ELF-1 (cell line): ENCODE results near the gene KIR2DL3.
"Not testable (repeated sequence)": the region's sequence is repeated elsewhere in the genome, so short reads cannot be mapped to it uniquely, and the experiment has no call there.

ENCODE experiments used
- DNase-seq: peaks from one replicate; pipeline ENCODE4 v3.0.0-alpha.2; 2016; ENCODE audit warnings: low read depth, low spot score

KIR2DL3 gene

DNA sequence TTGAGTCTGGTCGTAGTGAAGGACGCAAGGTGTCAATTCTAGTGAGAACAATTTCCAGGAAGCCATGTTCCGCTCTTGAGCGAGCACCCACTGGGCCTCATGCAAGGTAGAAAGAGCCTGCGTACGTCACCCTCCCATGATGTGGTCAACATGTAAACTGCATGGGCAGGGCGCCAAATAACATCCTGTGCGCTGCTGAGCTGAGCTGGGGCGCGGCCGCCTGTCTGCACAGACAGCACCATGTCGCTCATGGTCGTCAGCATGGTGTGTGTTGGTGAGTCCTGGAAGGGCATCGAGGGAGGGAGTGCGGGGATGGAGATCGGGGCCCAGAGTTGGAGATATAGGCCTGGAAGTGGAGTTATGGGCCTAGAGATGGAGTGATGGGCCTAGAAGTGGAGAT lies at the start of gene KIR2DL3:
Gene KIR2DL3 (plus strand): TSS at position 208 of the 400 bp plus-strand sequence. CDS start 33 bp downstream, at position 241.
- not testable (repeated sequence) for DNase-seq

GRCh38 chr19:54691582-54692297 lies 46.6 kb upstream of the KIR2DL3 start:
- DNase-seq, result no peak

- no peak for DNase-seq
Measured at GRCh38 chr19:54692298-54692615, 46.1 kb upstream of the KIR2DL3 start.

DNA sequence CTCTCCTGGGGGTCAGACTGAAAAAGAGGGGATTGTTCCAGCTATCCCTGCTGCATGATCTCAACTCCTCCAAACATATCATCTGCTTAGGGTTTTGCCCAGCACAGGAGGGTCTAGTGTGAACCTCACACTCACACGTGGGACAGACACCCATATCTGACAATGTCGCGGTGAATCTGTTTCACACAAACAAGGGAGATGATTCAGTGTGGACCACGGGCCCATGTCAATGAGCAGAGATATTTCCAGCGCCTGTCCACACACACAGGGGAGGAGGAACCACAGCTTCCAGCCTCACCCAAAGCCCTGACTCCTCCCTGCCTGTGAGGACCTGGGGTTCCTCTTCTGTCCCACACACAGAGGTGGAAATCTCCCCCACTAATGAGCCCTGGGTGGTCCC lies 43.7 kb upstream of the KIR2DL3 start:
- no peak for DNase-seq

DNA sequence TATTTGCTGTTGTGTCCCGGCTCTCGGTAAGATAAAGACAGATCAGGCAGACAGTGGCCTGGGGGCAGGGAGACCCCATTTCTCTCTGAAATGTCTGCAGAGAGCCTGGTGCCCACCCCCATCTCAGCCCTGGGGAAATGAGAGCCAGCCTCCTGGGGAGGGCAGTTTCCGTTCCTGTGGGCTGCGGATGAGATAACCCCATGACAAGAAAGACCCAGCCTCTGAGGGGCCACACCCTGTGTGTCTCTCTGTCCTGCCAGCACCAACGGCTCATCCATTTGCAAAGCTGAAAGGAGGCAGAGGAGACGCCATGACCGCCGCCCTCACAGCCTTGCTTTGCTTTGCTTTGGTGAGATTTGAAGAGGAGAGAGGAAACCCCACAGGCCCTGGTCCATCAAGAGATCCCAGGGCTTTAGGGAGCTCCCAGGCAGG lies 42.2 kb upstream of the KIR2DL3 start:
- no peak for DNase-seq

GRCh38 chr19:54696766-54697165 lies 41.5 kb upstream of the KIR2DL3 start:
- DNase-seq, result no peak

DNA sequence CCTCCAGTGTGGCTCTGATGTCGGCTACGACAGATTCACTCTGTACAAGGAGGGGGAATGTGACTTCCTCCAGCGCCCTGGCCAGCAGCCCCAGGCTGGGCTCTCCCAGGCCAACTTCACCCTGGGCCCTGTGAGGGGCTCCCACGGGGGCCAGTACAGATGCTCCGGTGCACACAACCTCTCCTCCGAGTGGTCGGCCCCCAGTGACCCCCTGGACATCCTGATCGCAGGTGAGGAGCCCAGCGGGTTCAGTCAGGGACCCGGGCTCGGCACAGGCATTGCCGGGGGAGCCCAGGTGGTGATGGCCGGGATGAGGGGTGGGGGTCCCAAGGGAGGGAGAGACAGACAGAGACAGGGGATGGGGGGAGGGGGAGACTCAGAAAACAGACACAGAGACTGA lies 40.6 kb upstream of the KIR2DL3 start:
- DNase-seq, result not testable (repeated sequence)

DNA sequence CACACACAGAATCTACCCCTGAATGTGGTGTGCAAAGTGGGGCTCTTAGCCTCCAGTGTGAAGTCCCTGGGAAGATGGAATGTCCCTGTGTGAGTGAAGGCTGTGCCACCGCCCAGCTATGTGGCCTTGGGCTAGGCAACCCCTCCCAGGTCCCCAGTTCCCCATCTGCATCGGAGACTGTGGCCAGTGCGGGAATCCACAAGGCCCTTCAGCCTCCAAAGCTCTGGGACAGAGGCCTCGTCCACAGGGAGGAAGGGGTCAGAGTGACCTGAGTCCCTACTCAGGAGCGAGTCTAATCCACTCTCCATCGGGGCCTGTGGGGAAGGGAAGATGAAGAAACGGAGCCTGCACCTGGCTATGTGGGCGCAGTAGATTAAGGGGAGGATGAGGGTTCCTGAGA lies 33.4 kb upstream of the KIR2DL3 start:
- no peak for DNase-seq

DNA sequence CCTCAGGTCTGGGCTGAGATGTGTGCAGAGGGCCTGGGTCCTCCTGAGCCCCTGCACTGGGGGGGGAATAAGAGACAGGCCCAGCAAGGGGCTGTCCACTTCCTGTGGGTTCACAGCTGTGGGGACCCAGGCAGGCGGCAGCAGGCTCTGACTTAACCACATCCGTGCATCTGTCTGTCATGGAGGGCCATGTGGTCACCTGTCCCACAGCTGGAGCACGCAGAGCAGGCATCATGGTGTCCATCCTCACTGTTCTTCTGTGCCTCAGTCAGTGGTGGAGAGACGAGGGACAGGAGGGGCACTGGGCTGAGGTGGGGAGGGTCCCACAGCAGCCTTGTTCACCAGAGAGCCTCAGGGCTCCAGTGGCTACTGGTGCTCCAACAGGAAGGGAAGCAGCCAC lies 30.4 kb upstream of the KIR2DL3 start:
- DNase-seq, result no peak

DNA sequence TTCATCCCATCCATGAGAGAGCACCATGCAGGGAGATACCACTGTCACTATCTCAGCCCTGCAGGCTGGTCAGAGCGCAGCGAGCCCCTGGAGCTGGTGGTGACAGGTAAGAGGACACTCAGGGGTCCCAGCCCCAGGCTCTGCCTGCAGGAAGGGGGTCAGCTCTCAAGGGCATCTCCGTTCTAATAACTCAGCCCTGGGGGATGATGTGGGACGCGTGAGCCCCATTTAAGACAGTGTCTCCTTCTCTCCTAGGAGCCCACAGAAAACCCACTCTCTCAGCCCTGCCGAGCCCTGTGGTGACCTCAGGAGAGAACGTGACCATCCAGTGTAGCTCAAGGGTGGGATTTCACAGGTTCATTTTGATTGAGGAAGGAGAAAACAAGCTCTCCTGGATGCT lies 29.5 kb upstream of the KIR2DL3 start:
- no peak for DNase-seq

- DNase-seq, result no peak
Measured at GRCh38 chr19:54709212-54709948, 28.9 kb upstream of the KIR2DL3 start.

- not testable (repeated sequence) for DNase-seq
Measured at GRCh38 chr19:54709956-54710355, 28.4 kb upstream of the KIR2DL3 start.

DNA sequence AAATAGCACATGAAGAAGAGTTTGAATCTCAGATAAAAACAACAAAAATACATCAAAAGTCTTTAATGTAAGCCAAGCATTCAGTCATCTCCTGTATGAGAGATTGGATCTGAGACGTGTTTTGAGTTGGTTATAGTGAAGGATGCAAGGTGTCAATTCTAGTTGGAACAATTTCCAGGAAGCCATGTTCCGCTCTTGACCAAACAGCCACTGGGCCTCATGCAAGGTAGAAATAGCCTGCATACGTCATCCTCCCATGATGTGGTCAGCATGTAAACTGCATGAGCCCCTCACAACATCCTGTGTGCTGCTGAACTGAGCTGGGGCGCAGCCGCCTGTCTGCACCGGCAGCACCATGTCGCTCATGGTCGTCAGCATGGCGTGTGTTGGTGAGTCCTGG lies 14.2 kb upstream of the KIR2DL3 start, which contains the start of gene KIR3DL3:
Gene KIR3DL3 (plus strand): TSS at position 301 of the 400 bp plus-strand sequence. CDS start 55 bp downstream, at position 356.
- no peak for DNase-seq

GRCh38 chr19:54724644-54725043 lies 13.7 kb upstream of the KIR2DL3 start:
- no peak for DNase-seq

DNA sequence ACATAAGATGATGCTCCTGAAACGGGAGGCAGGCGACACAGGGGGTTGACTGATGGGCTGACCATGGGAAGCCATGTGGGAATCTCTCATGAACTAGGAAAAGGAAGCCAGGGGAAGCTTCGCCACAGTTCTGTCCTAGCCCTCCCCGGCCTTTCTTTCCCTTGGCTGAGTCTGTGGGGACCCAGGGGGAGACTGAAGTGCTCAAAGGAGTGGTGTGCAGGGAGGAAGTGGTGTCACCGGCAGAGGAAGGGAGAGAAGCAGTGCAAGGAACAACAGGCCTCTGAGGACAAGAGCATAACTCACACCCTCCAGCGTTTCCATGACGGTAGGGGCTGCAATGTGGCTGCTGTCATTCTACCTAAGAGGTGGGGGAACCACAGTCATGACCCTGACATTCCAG lies 13.0 kb upstream of the KIR2DL3 start:
- DNase-seq, result no peak

DNA sequence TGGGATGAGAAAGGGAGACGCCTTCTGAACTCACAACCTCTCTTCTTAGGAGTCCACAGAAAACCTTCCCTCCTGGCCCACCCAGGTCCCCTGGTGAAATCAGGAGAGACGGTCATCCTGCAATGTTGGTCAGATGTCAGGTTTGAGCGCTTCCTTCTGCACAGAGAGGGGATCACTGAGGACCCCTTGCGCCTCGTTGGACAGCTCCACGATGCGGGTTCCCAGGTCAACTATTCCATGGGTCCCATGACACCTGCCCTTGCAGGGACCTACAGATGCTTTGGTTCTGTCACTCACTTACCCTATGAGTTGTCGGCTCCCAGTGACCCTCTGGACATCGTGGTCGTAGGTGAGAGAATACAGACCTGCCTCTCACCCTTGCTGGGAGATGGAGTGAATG lies 10.8 kb upstream of the KIR2DL3 start:
- DNase-seq, result no peak

DNA sequence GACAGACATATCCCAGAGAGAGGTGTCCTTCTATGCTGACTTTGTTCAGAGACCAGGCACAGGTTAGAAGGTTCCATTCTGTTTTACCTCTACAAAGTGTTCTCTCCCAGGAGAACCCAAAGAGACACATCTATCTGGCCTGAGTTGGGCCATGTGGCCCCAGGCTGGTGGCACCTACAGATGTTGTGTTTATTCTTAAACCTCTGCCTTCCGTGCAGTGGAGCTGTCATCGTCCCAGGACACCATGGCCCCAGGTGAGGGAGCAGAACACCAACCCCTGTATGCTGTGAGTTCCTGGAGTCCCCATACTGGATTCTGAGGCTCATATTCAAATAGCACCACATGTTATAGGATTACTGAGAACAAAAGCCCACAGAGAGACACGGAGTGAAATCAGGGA lies 10.1 kb upstream of the KIR2DL3 start:
- DNase-seq, result no peak

DNA sequence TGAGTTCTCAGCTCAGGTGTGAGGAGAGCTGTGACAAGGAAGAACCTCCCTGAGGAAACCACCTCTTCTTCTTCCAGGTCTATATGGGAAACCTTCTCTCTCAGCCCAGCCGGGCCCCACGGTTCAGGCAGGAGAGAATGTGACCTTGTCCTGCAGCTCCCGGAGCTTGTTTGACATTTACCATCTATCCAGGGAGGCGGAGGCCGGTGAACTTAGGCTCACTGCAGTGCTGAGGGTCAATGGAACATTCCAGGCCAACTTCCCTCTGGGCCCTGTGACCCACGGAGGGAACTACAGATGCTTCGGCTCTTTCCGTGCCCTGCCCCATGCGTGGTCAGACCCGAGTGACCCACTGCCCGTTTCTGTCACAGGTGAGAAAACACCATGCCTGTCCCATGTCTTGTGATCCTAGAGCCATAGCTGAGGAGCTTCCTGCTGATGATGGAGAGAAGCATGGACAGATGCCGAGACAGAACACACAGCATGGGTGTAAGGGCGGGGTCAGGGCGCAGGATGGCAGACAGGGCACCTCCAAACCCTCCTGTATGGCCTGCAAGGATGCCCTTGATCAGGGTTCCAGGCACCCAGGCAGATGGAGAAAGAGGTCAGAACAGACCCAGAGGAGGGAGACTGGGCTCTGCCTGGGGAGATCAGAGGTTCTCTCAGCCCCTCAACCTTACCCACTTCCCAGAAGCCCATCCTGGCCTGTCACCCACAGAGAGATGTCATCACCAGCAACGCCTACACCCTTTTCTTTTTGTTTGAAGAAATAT lies 8.7 kb upstream of the KIR2DL3 start:
- no peak for DNase-seq

GRCh38 chr19:54731191-54731590 lies 7.1 kb upstream of the KIR2DL3 start:
- no peak for DNase-seq

GRCh38 chr19:54738715-54739114 lies 402 bp downstream of the KIR2DL3 start:
- no peak for DNase-seq

- DNase-seq, result no peak
Measured at GRCh38 chr19:54739587-54740497, 1.5 kb downstream of the KIR2DL3 start.
